Measurements from ENCODE around the gene LRP8. TPM values are rescaled to one million over a fixed set of nuclear protein-coding genes. Genes with fewer than 3 reads are reported as not detected.

LRP8 gene
- total RNA-seq, 1 donor, result 27.6 TPM

GRCh38 chr1:53324728-53325297 lies 3.1 kb downstream of the LRP8 start:
- H3K4me3 ChIP-seq (ENCODE audit: low read depth, low read length), result no peak overlapping the region
- no peak for TF ChIP-seq CTCF (IDR thresholded peaks at IDR 0.05; ENCODE audit: insufficient read depth, low read depth, low read length)
- no peak for DNase-seq (ENCODE audit: low read depth)

GRCh38 chr1:53324321-53324720 lies 3.5 kb downstream of the LRP8 start:
- no peak for DNase-seq (ENCODE audit: low read depth)
- no peak for TF ChIP-seq CTCF (IDR thresholded peaks at IDR 0.05; ENCODE audit: insufficient read depth, low read depth, low read length)
- H3K4me3 ChIP-seq (ENCODE audit: low read depth, low read length), result no peak overlapping the region

GRCh38 chr1:53323316-53323715 lies 4.6 kb downstream of the LRP8 start:
- no peak overlapping the region for H3K4me3 ChIP-seq (ENCODE audit: low read depth, low read length)
- DNase-seq (ENCODE audit: low read depth), result no peak
- no peak for TF ChIP-seq CTCF (IDR thresholded peaks at IDR 0.05; ENCODE audit: insufficient read depth, low read depth, low read length)

- no peak for TF ChIP-seq CTCF (IDR thresholded peaks at IDR 0.05; ENCODE audit: insufficient read depth, low read depth, low read length)
- no peak overlapping the region for H3K4me3 ChIP-seq (ENCODE audit: low read depth, low read length)
- no peak for DNase-seq (ENCODE audit: low read depth)
Observed at GRCh38 chr1:53321776-53322602, 5.9 kb downstream of the LRP8 start.

GRCh38 chr1:53321366-53321765 lies 6.5 kb downstream of the LRP8 start:
- DNase-seq (ENCODE audit: low read depth), result no peak
- peak; percentile 32 for TF ChIP-seq CTCF (IDR thresholded peaks at IDR 0.05; ENCODE audit: insufficient read depth, low read depth, low read length)
- no peak overlapping the region for H3K4me3 ChIP-seq (ENCODE audit: low read depth, low read length)

GRCh38 chr1:53320646-53321045 lies 7.2 kb downstream of the LRP8 start:
- no peak for TF ChIP-seq CTCF (IDR thresholded peaks at IDR 0.05; ENCODE audit: insufficient read depth, low read depth, low read length)
- H3K4me3 ChIP-seq (ENCODE audit: low read depth, low read length), result no peak overlapping the region
- no peak for DNase-seq (ENCODE audit: low read depth)
